ENCODE data around the gene ALG2.

DNA sequence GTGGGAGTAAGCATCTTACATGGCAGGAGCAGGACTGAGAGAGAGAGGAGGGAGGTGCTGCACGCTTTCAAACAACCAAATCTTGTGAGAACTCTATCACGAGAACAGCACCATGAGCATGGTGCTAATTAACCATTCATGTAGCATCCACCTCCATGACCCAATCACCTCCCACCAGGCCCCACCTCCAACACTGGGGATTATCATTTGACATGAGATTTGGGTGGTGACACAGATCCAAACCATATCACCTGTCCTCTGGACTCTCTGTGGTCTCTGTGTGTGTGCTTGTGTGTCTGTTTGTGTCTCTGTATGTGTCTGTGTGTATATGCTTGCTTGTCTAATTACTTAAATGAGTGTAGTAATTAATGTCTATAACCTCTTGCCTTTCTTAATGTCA lies 31.4 kb upstream of the ALG2 start:
- TF ChIP-seq, protein P1, sequence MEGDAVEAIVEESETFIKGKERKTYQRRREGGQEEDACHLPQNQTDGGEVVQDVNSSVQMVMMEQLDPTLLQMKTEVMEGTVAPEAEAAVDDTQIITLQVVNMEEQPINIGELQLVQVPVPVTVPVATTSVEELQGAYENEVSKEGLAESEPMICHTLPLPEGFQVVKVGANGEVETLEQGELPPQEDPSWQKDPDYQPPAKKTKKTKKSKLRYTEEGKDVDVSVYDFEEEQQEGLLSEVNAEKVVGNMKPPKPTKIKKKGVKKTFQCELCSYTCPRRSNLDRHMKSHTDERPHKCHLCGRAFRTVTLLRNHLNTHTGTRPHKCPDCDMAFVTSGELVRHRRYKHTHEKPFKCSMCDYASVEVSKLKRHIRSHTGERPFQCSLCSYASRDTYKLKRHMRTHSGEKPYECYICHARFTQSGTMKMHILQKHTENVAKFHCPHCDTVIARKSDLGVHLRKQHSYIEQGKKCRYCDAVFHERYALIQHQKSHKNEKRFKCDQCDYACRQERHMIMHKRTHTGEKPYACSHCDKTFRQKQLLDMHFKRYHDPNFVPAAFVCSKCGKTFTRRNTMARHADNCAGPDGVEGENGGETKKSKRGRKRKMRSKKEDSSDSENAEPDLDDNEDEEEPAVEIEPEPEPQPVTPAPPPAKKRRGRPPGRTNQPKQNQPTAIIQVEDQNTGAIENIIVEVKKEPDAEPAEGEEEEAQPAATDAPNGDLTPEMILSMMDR (IDR thresholded peaks at IDR 0.05): no peak
- no peak for TF ChIP-seq POLR2A (IDR thresholded peaks at IDR 0.05)

Measured in gastroesophageal sphincter (tissue), 3 donors.